IMR-90 (cell line): ENCODE data around the gene CEBPB. TPM values are rescaled to one million over a fixed set of nuclear protein-coding genes. Genes with fewer than 3 reads are reported as not detected.

Experiments
- ATAC-seq: fragments of 200-7000 bp; cut with Tn5 transposase; 2 replicates; pipeline ENCODE4 v1.9.1; 2020; ENCODE audit warnings: low read depth, mild to moderate bottlenecking, moderate library complexity
- BruUV-seq: library from RNA; stranded (reverse); fragments of 400-500 nt; replicated peaks from 2 replicates; lab custom pipeline; 2021; lab: Mats Ljungman, UMichigan
- CTCF ChIA-PET: fragments of 300-600 bp; formaldehyde crosslinking; extraction: SDS; loops from one replicate; lab custom pipeline; 2021; ENCODE audit warnings: antibody characterized with exemption; lab: Yijun Ruan, JAX
- POLR2A ChIA-PET: fragments of 300-600 bp; sonication (Branson Sonifier 250); formaldehyde crosslinking; loops from one replicate; lab custom pipeline; 2022; ENCODE audit warnings: antibody characterized with exemption; ENCODE audit not compliant: unreplicated experiment; lab: Charles Lee
- DNase-seq: peaks from one replicate; pipeline ENCODE4 v3.0.0; 2013
- H2AFZ ChIP-seq: replicated peaks from 2 replicates; pipeline ENCODE3; 2013; ENCODE audit warnings: low read length, mild to moderate bottlenecking; ENCODE audit not compliant: poor library complexity
- H2AK5ac ChIP-seq: 2 replicates; pipeline ENCODE4 v1.6.1; 2013; ENCODE audit warnings: low read depth, low read length, inconsistent platforms
- H2AK9ac ChIP-seq: replicated peaks from 2 replicates; pipeline ENCODE3; 2013; ENCODE audit warnings: mild to moderate bottlenecking, low read depth, low read length, moderate library complexity; ENCODE audit not compliant: poor library complexity
- H2BK120ac ChIP-seq: 2 replicates; pipeline ENCODE4 v1.6.1; 2013; ENCODE audit warnings: low read depth, low read length, inconsistent platforms
- H2BK15ac ChIP-seq: 3 replicates; pipeline ENCODE4 v1.6.1; 2013; ENCODE audit warnings: low read depth, low read length, inconsistent platforms
- H2BK20ac ChIP-seq: 2 replicates; pipeline ENCODE4 v1.6.1; 2013; ENCODE audit warnings: low read depth, mild to moderate bottlenecking, inconsistent platforms, low read length, moderate library complexity
- H2BK5ac ChIP-seq: 2 replicates; pipeline ENCODE4 v1.6.1; 2013; ENCODE audit warnings: mild to moderate bottlenecking, low read depth, low read length, inconsistent platforms; ENCODE audit not compliant: poor library complexity, severe bottlenecking
- H3K14ac ChIP-seq: replicated peaks from 2 replicates; pipeline ENCODE4 v1.6.1; 2013; ENCODE audit warnings: low read depth, low read length, inconsistent platforms
- H3K18ac ChIP-seq: 2 replicates; pipeline ENCODE4 v1.6.1; 2013; ENCODE audit warnings: low read depth, low read length, control low read depth
- H3K23ac ChIP-seq: 2 replicates; pipeline ENCODE4 v1.6.1; 2013; ENCODE audit warnings: low read depth, low read length, inconsistent platforms
- H3K27ac ChIP-seq: 2 replicates; pipeline ENCODE4 v1.5.1; 2013; ENCODE audit warnings: mild to moderate bottlenecking, control low read depth, low read length; ENCODE audit not compliant: insufficient read depth
- H3K27me3 ChIP-seq: 2 replicates; pipeline ENCODE4 v1.6.1; 2013; ENCODE audit warnings: low read length; ENCODE audit not compliant: control insufficient read depth, insufficient read depth
- H3K36me3 ChIP-seq: 2 replicates; pipeline ENCODE4 v1.6.1; 2013; ENCODE audit warnings: low read length, mixed read lengths; ENCODE audit not compliant: control insufficient read depth, insufficient read depth
- H3K4ac ChIP-seq: 2 replicates; pipeline ENCODE4 v1.6.1; 2013; ENCODE audit warnings: low read depth, low read length, inconsistent platforms
- H3K4me1 ChIP-seq: 2 replicates; pipeline ENCODE4 v1.6.1; 2013; ENCODE audit warnings: low read length, mixed read lengths; ENCODE audit not compliant: control insufficient read depth, insufficient read depth
- H3K4me2 ChIP-seq: 2 replicates; pipeline ENCODE4 v1.6.1; 2013; ENCODE audit warnings: low read depth, mild to moderate bottlenecking, control low read depth, low read length, moderate library complexity
- H3K4me3 ChIP-seq: 2 replicates; pipeline ENCODE4 v1.5.1; 2013; ENCODE audit warnings: low read depth, mild to moderate bottlenecking, control low read depth, low read length, moderate library complexity; ENCODE audit not compliant: insufficient read depth
- H3K56ac ChIP-seq: 2 replicates; pipeline ENCODE4 v1.6.1; 2013; ENCODE audit warnings: low read length, inconsistent platforms; ENCODE audit not compliant: insufficient read depth; ENCODE audit errors: extremely low read depth
- H3K79me1 ChIP-seq, 2 experiments: 2 replicates each; pipeline ENCODE4 v1.6.1; 2013; ENCODE audit warnings: low read length in 2 of 2, inconsistent platforms in 1 of 2, low read depth in 1 of 2
- H3K9ac ChIP-seq: 2 replicates; pipeline ENCODE4 v1.6.1; 2013; ENCODE audit warnings: low read depth, low read length, control low read depth
- H3K9me1 ChIP-seq: 2 replicates; pipeline ENCODE4 v1.6.1; 2013; ENCODE audit warnings: low read length, inconsistent platforms; ENCODE audit not compliant: insufficient read depth
- H3K9me3 ChIP-seq: 2 replicates; pipeline ENCODE4 v1.6.1; 2013; ENCODE audit warnings: low read length; ENCODE audit not compliant: control insufficient read depth, insufficient read depth
- H4K20me1 ChIP-seq: 2 replicates; pipeline ENCODE4 v1.6.1; 2013; ENCODE audit warnings: low read length, inconsistent platforms; ENCODE audit not compliant: insufficient read depth
- H4K5ac ChIP-seq: 2 replicates; pipeline ENCODE4 v1.6.1; 2013; ENCODE audit warnings: mild to moderate bottlenecking, low read depth, low read length, control low read depth
- H4K8ac ChIP-seq, 2 experiments: 2 replicates each; pipeline ENCODE4 v1.6.1; 2013; ENCODE audit warnings: low read depth in 2 of 2, low read length in 2 of 2, control low read depth in 1 of 2, inconsistent platforms in 1 of 2
- H4K91ac ChIP-seq: 2 replicates; pipeline ENCODE4 v1.6.1; 2013; ENCODE audit warnings: low read depth, low read length, inconsistent platforms; ENCODE audit not compliant: insufficient read depth
- MAZ ChIP-seq: IDR thresholded peaks from 2 replicates; pipeline ENCODE4 v1.6.1; 2012; ENCODE audit warnings: low read depth, mild to moderate bottlenecking, low read length, improper control_type of control experiment, moderate library complexity, borderline replicate concordance
- POLR2A ChIP-seq: IDR thresholded peaks from 2 replicates; pipeline ENCODE4 v1.6.1; 2012; ENCODE audit warnings: mild to moderate bottlenecking, low read depth, low read length
- WGBS, 2 experiments: methylation state at CpG; one replicate each; pipeline versions ENCODE4 v1.1.5 to v1.1.7; 2013; ENCODE audit warnings: missing lambda C conversion rate in 2 of 2; ENCODE audit not compliant: insufficient read length in 1 of 2; ENCODE audit errors: extremely low coverage in 2 of 2; 5-methylcytosine and 5-hydroxymethylcytosine counted together
- dilution Hi-C: fragments of 300-500 bp; cut with HindIII; formaldehyde crosslinking; loops from one replicate; pipeline ENCODE4 v1.14.3; 2018; ENCODE audit warnings: low sequenced_read_pairs; ENCODE audit not compliant: unreplicated experiment
- in situ Hi-C: fragments of 300-500 bp; cut with MboI; formaldehyde crosslinking; loops from 3 replicates; pipeline ENCODE4 v1.14.3; 2019; ENCODE audit warnings: low sequenced_read_pairs, inconsistent platforms, mixed read lengths
- intact Hi-C: fragments of 100-400 bp; cut with micrococcal nuclease; formaldehyde crosslinking; loops from 2 replicates; pipeline ENCODE4 v1.10.0; 2022
- polyA plus RNA-seq, 3 experiments: library from polyadenylated mRNA; depleted of rRNA; stranded (reverse); fragments of >200 nt; gene quantifications; 2 replicates each; pipeline ENCODE4 v1.2.3, GENCODE V29; 2012; ENCODE audit warnings: low replicate concordance in 1 of 3
- total RNA-seq: library from RNA; depleted of rRNA; stranded (reverse); fragments of >200 nt; gene quantifications from 2 replicates; pipeline ENCODE4 v1.2.3, GENCODE V29; 2012
- TF ChIP-seq, protein P1 (sequence below): conservative IDR thresholded peaks from 2 replicates; pipeline ENCODE4 v1.5.1; 2012; ENCODE audit warnings: mild to moderate bottlenecking, low read depth, low read length, improper control_type of control experiment

CEBPB gene
- total and polyA plus RNA-seq, 2 of the 4 experiments (the other 2 are of a cell fraction) = 3.4 to 17.4 TPM

DNA sequence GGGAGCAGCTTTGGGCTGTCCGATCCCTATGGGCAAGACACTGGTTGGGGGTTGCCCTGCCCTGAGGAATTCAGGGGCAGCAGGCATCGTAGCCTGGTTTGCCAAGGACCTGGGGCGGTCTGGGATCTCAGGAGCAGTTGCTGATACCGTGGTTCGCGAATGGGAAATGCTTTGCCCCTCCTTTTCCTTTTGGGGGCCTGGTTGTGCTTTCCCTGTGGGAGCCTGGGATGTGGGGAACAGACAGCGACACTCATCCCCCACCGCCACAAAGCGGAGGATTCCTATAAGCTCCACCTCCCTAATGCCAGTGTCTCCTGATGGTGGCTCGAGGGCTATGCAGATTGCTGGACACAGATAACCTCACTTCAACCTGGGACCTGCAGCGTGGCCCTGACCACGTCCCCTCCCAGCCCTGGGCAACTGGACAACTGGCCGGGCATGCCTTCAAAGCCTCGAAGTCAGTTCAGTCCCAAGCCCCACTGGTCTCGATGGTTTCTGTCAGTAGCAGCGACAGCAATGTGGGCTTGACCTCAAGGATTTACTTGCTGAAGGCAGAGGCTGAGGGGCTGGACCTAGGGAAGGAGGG, 3.3 kb downstream of the CEBPB start:
- Histone ChIP-seq H4K91ac (peak overlapping the region; percentile 69), H2BK5ac (peak overlapping the region; percentile 82), H3K14ac (peak overlapping the region; percentile 99), H3K27me3 (no peaks in the 10 kb centered on the region), H3K9ac (peak overlapping the region; percentile 99), H4K8ac (peak overlapping the region; percentile 28 to 70; a peak in 3 of 4 replicates), H4K20me1 (peaks cover 54% of the 10 kb centered on the region), H3K9me3 (no peaks in the 10 kb centered on the region), H3K9me1 (peaks cover 10% of the 10 kb centered on the region), H3K56ac (peak overlapping the region; percentile 93), H4K5ac (peak overlapping the region; percentile 38), H3K4ac (peak overlapping the region; percentile 87), H3K27ac (peak overlapping the region; percentile 98), H2AK5ac (peak overlapping the region; percentile 94), H3K79me1 (peaks cover 8 to 53% of the 10 kb centered on the region in 2 experiments), H2AK9ac (peak overlapping the region; percentile 59), H3K4me2 (peak overlapping the region; percentile 81), H3K4me3 (peak overlapping the region; percentile 95), H2BK120ac (peak overlapping the region; percentile 48), H3K23ac (peak overlapping the region; percentile 93), H3K18ac (peak overlapping the region; percentile 85), H2BK20ac (peak overlapping the region; percentile 47; the same call in 1 of the 2 replicates), H2BK15ac (no peak overlapping the region; the same call in 2 of the 3 replicates), H3K4me1 (peaks cover 11% of the 10 kb centered on the region), H3K36me3 (peaks cover 30% of the 10 kb centered on the region), H2AFZ (peak overlapping the region; percentile 48)
- ChIA-PET CTCF (no interaction called here), POLR2A (interaction anchor here (0.6 kb wide), 1 partner anchor 16 kb away, joined by 3 read pairs; no protein-coding TSS in a partner anchor)
- peak; percentile 47 for DNase-seq
- ATAC-seq = no peak
- no TSS peak for BruUV-seq
- in situ Hi-C loops (loop anchor here (5.0 kb wide), 2 partner anchors 113 to 188 kb away; no protein-coding TSS in a partner anchor), dilution Hi-C loops (no loop called here), intact Hi-C loops (loop anchor here (2.0 to 5.0 kb wide), 3 partner anchors 31 to 98 kb away; no protein-coding TSS in a partner anchor)
- TF ChIP-seq, protein P1, sequence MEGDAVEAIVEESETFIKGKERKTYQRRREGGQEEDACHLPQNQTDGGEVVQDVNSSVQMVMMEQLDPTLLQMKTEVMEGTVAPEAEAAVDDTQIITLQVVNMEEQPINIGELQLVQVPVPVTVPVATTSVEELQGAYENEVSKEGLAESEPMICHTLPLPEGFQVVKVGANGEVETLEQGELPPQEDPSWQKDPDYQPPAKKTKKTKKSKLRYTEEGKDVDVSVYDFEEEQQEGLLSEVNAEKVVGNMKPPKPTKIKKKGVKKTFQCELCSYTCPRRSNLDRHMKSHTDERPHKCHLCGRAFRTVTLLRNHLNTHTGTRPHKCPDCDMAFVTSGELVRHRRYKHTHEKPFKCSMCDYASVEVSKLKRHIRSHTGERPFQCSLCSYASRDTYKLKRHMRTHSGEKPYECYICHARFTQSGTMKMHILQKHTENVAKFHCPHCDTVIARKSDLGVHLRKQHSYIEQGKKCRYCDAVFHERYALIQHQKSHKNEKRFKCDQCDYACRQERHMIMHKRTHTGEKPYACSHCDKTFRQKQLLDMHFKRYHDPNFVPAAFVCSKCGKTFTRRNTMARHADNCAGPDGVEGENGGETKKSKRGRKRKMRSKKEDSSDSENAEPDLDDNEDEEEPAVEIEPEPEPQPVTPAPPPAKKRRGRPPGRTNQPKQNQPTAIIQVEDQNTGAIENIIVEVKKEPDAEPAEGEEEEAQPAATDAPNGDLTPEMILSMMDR = no peak
- TF ChIP-seq POLR2A = peak; percentile 3; the same call in 1 of the 2 replicates
- TF ChIP-seq MAZ = peak; percentile 6; the same call in 1 of the 2 replicates
- WGBS, 2 experiments = 21% methylated on average over 7 of the region's 16 CpGs; no CpG with 5 or more reads in 1 of the 2 experiments
